Fibroblast of mammary gland (primary cell): Measurements from ENCODE around the gene DNAAF2.

Experiments used
- DNase-seq: peaks from one replicate; pipeline ENCODE4 v3.0.0-alpha.2; 2010; ENCODE audit warnings: low read depth
- H3K4me3 ChIP-seq: 2 replicates; pipeline ENCODE4 v1.5.1; 2011; ENCODE audit warnings: low read depth, mild to moderate bottlenecking, low read length, moderate library complexity; ENCODE audit not compliant: control insufficient read depth
- CTCF ChIP-seq: conservative IDR thresholded peaks from 2 replicates; pipeline ENCODE4 v1.5.1; 2011; ENCODE audit warnings: low read depth, low read length, inconsistent platforms; ENCODE audit not compliant: control insufficient read depth, insufficient read depth

Gene DNAAF2

GRCh38 chr14:49612251-49612650 is 22.8 kb downstream of the DNAAF2 start:
- TF ChIP-seq CTCF, result no peak
- no peak for DNase-seq
- H3K4me3 ChIP-seq, result no peak overlapping the region

DNA sequence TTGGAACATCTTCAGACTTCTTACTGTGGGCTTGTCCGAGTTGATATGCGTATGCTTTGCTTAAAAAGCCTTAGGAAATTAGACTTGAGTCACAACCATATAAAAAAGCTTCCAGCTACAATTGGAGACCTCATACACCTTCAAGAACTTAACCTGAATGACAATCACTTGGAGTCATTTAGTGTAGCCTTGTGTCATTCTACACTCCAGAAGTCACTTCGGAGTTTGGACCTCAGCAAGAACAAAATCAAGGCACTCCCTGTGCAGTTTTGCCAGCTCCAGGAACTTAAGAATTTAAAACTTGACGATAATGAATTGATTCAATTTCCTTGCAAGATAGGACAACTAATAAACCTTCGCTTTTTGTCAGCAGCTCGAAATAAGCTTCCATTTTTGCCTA is 27.5 kb downstream of the DNAAF2 start:
- no peak overlapping the region for H3K4me3 ChIP-seq

GRCh38 chr14:49598485-49599300 is 36.4 kb downstream of the DNAAF2 start, which contains the start of gene LRR1:
Gene LRR1 (plus strand): TSS chr14:49598940. CDS start chr14:49599021, 81 bp downstream.
- H3K4me3 ChIP-seq, result peak within 1 kb of the TSS; percentile 95
- no peak for TF ChIP-seq CTCF
- DNase-seq, result peak; percentile 86

More for the DNA sequence above, 27.5 kb downstream of the DNAAF2 start:
- no peak for DNase-seq
- no peak for TF ChIP-seq CTCF

- peak overlapping the region; percentile 95 for H3K4me3 ChIP-seq
- TF ChIP-seq CTCF, result no peak
- DNase-seq, result no peak
These were observed 36.9 kb downstream of the DNAAF2 start for GRCh38 chr14:49598189-49598484.

DNA sequence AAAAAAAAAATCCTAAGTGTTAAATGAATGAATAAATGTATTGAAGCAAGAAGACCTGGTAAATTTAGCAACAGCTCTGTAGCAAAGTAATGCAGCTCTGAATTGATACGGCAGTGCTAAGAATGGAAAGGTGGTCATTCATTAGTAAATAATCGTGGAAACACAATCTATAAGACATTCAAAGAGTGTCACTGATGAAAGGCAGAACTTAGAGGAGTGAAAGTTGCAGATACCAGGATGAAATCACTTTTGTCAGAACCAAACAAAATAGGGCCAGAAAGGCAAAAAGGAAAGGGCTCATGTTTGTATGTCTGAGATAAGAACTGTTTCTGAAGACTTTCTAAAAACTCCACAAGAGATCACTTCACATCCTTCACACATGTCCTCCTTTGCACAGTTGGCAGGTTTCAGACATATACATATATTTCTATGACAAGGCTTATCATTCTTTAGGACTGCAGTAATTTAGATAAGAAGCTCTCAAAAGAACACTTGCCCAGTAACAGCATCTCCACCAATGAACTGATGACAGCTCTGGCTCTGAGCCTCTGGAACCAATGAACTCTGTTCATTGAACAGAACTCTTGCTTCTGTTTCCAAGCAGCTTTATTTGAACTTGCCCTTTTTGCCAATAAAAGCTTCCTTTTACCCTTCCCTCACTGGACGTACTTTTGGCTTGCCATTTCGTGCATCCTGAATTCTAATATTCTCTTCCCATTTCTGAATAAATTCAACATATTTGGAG is 40.5 kb downstream of the DNAAF2 start:
- peak; percentile 70 for DNase-seq

GRCh38 chr14:49593016-49593415 is 42.0 kb downstream of the DNAAF2 start:
- H3K4me3 ChIP-seq, result no peak overlapping the region
- no peak for DNase-seq
- no peak for TF ChIP-seq CTCF

More for the DNA sequence above, 40.5 kb downstream of the DNAAF2 start:
- TF ChIP-seq CTCF, result no peak
- no peak overlapping the region for H3K4me3 ChIP-seq
